GM12872 (cell line): ENCODE measurements around the gene LTBP1.

Experiments
- TF ChIP-seq, protein P1 (sequence below): IDR thresholded peaks from 3 replicates; pipeline ENCODE4 v1.5.1; 2011; ENCODE audit warnings: low read depth, mild to moderate bottlenecking, low read length, moderate library complexity; ENCODE audit not compliant: insufficient read depth

LTBP1 gene

GRCh38 chr2:33292981-33293595 lies 346.3 kb downstream of the LTBP1 start:
- TF ChIP-seq, protein P1, sequence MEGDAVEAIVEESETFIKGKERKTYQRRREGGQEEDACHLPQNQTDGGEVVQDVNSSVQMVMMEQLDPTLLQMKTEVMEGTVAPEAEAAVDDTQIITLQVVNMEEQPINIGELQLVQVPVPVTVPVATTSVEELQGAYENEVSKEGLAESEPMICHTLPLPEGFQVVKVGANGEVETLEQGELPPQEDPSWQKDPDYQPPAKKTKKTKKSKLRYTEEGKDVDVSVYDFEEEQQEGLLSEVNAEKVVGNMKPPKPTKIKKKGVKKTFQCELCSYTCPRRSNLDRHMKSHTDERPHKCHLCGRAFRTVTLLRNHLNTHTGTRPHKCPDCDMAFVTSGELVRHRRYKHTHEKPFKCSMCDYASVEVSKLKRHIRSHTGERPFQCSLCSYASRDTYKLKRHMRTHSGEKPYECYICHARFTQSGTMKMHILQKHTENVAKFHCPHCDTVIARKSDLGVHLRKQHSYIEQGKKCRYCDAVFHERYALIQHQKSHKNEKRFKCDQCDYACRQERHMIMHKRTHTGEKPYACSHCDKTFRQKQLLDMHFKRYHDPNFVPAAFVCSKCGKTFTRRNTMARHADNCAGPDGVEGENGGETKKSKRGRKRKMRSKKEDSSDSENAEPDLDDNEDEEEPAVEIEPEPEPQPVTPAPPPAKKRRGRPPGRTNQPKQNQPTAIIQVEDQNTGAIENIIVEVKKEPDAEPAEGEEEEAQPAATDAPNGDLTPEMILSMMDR: no peak

DNA sequence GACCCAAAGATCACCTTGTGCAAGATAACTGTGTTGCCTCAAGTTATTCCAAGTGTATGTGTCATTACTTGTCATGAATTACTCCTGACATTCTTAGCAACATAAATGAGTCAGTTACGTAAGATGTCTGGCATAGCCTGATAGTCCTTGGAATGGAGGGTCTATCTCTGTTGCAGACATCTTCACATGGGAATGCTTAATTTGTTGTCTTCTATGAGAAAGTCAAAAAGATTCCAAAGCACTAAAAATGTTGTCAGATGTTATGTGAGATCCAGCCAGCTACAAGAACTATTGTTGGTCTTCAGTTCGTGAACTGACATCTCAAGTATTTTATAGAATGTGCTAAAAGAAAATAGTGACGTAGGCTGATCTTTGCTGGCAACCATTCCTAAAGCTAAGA lies 351.5 kb downstream of the LTBP1 start:
- TF ChIP-seq, protein P1: no peak

GRCh38 chr2:33301355-33301754 lies 354.6 kb downstream of the LTBP1 start:
- TF ChIP-seq, protein P1: no peak

DNA sequence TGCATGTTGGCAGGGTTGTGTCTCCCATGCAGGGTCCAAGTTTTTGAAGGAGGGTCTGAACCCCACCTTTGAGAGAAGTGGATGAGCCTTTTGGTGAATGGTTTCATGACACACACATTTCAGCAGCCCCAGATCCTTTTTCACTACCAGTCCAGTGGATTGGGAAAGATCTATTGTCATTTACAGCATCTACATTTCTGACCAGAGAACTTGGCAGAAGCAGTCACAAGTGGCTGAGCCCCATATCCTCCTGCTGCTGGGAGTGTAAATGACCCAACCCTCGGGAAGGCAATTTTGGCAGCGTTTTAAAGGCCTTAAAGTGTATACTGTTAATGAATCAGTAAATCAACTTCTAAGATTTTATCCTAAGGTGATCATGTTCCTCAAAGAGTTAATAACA lies 355.6 kb downstream of the LTBP1 start:
- TF ChIP-seq, protein P1: no peak

- TF ChIP-seq, protein P1: no peak
Measured at GRCh38 chr2:33304032-33304864, 357.5 kb downstream of the LTBP1 start.

DNA sequence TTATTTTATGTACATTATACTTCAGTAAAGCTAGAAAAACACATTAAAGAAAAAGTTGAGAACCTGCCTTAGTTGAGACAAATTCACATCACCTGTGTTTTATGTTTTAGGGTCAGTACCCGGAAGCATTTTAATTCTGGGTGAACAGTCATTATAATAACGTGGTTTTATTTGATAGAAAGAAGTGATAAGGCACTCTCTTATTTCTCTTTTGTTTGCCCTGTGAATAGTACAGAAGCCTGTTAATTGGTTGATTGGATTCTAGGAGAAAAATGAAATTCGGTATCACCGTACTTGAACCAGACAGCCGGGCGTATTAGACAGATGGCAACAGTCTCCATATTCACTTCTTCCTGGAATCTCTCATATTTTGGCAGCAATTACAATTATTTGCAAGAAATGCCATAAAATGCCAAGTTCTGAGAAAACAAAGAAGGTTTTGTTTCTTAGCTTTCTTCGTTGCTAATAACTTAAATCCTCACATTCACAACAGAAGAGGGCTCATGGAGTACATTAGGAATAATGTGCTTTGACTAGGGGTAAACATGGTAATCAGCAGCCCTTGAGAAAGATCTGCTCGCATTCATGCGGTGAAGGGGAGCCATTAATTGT lies 361.0 kb downstream of the LTBP1 start:
- TF ChIP-seq, protein P1: no peak

DNA sequence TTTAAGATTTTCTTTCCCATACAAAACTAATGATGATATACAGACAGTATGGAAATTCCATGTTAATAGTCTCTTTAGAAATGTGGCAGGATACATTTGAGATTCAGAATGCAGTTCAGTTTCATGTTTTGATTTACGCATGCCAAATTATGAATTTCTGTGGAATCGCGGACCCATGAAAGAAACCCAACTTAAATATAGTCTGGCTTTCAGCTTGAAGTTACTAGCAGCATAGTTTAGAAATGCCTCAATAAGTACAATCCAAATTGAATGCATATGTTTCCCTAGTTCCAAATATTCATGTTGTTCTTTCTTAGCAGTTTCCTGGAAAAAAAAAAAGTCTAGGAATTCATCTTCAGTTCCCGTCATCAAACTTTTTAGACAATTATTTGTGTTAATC lies 365.6 kb downstream of the LTBP1 start:
- TF ChIP-seq, protein P1: no peak
